Daoy (cell line): Measurements from ENCODE around the gene BBIP1. TPM values are rescaled to one million over a fixed set of nuclear protein-coding genes. Genes with fewer than 3 reads are reported as not detected.
"Not testable (repeated sequence)": the region's sequence is repeated elsewhere in the genome, so short reads cannot be mapped to it uniquely, and the experiment has no call there.

Experiments
- DNase-seq: peaks from one replicate; pipeline ENCODE4 v3.0.0-alpha.2; 2015; ENCODE audit warnings: low read depth
- total RNA-seq: library from RNA; depleted of rRNA; stranded (reverse); fragments of >200 nt; shearing (Covaris generic); gene quantifications from 2 replicates; pipeline ENCODE4 v1.2.3, GENCODE V29; 2014

Gene BBIP1
- total RNA-seq, 1 experiment from 2014 or later: 13.2 TPM

GRCh38 chr10:110885932-110886674, 32.9 kb downstream of the BBIP1 start:
- DNase-seq: no peak

GRCh38 chr10:110883924-110884323, 35.1 kb downstream of the BBIP1 start:
- no peak for DNase-seq

- no peak for DNase-seq
Measured at GRCh38 chr10:110881905-110882304, 37.1 kb downstream of the BBIP1 start.

- DNase-seq: no peak
Measured at GRCh38 chr10:110881247-110881646, 37.7 kb downstream of the BBIP1 start.

- no peak for DNase-seq
Measured at GRCh38 chr10:110880012-110880411, 39.0 kb downstream of the BBIP1 start.

- no peak for DNase-seq
Measured at GRCh38 chr10:110876788-110877187, 42.2 kb downstream of the BBIP1 start.

GRCh38 chr10:110876000-110876399, 43.0 kb downstream of the BBIP1 start:
- no peak for DNase-seq

- no peak for DNase-seq
Measured at GRCh38 chr10:110873951-110874350, 45.0 kb downstream of the BBIP1 start.

- DNase-seq: no peak
Measured at GRCh38 chr10:110872984-110873923, 45.7 kb downstream of the BBIP1 start.

- DNase-seq: peak; percentile 78
Measured at GRCh38 chr10:110872145-110872983, 46.6 kb downstream of the BBIP1 start.

- peak; percentile 98 for DNase-seq
Measured at GRCh38 chr10:110871298-110872084, 47.5 kb downstream of the BBIP1 start, which contains the start of gene PDCD4. TSS of gene PDCD4 (plus strand) at chr10:110871928. CDS start at chr10:110876028, 4,100 bp downstream.

- no peak for DNase-seq
Measured at GRCh38 chr10:110870823-110871297, 48.1 kb downstream of the BBIP1 start.

- no peak for DNase-seq
Measured at GRCh38 chr10:110868981-110869380, 50.0 kb downstream of the BBIP1 start.

GRCh38 chr10:110867807-110868465, 51.0 kb downstream of the BBIP1 start:
- no peak for DNase-seq

- DNase-seq: not testable (repeated sequence)
Measured at GRCh38 chr10:110867011-110867806, 51.8 kb downstream of the BBIP1 start.

- DNase-seq: no peak
Measured at GRCh38 chr10:110865809-110866482, 53.0 kb downstream of the BBIP1 start.

GRCh38 chr10:110865186-110865808, 53.7 kb downstream of the BBIP1 start:
- DNase-seq: no peak

- no peak for DNase-seq
Measured at GRCh38 chr10:110864662-110865140, 54.3 kb downstream of the BBIP1 start.
